GM12875 (cell line): Measurements from ENCODE around the gene NT5C3A.
"Not testable (repeated sequence)": the region's sequence is repeated elsewhere in the genome, so short reads cannot be mapped to it uniquely, and the experiment has no call there.

Experiments
- H3K4me3 ChIP-seq: one replicate; pipeline ENCODE4 v1.5.1; 2011; ENCODE audit warnings: low read depth, low read length, control low read depth

NT5C3A gene

GRCh38 chr7:32979902-32980301 lies 82.7 kb downstream of the NT5C3A start:
- not testable (repeated sequence) for H3K4me3 ChIP-seq

GRCh38 chr7:32979246-32979645 lies 83.3 kb downstream of the NT5C3A start:
- not testable (repeated sequence) for H3K4me3 ChIP-seq

- not testable (repeated sequence) for H3K4me3 ChIP-seq
Measured at GRCh38 chr7:32977159-32977558, 85.4 kb downstream of the NT5C3A start.

GRCh38 chr7:32971967-32972366 lies 90.6 kb downstream of the NT5C3A start:
- H3K4me3 ChIP-seq = not testable (repeated sequence)

- H3K4me3 ChIP-seq = not testable (repeated sequence)
Measured at GRCh38 chr7:32967268-32967582, 95.4 kb downstream of the NT5C3A start.

- not testable (repeated sequence) for H3K4me3 ChIP-seq
Measured at GRCh38 chr7:32966489-32967267, 95.9 kb downstream of the NT5C3A start.

GRCh38 chr7:32964461-32965159 lies 98.0 kb downstream of the NT5C3A start:
- not testable (repeated sequence) for H3K4me3 ChIP-seq
